NCI-H128 (cell line): ENCODE data around the gene PDGFA.

ENCODE experiments used
- DNase-seq: peaks from one replicate; lab custom pipeline; 2025; ENCODE audit not compliant: unreplicated experiment; lab: John Stamatoyannopoulos, UW

The PDGFA gene

GRCh38 chr7:475425-475728, 44.3 kb downstream of the PDGFA start:
- no peak for DNase-seq

- DNase-seq: no peak
These were observed 44.8 kb downstream of the PDGFA start for GRCh38 chr7:474605-475424.

GRCh38 chr7:473870-474604, 45.6 kb downstream of the PDGFA start:
- DNase-seq: no peak

- DNase-seq: no peak
These were observed 46.4 kb downstream of the PDGFA start for GRCh38 chr7:473211-473734.

GRCh38 chr7:472640-472957, 47.0 kb downstream of the PDGFA start:
- no peak for DNase-seq

GRCh38 chr7:471866-472639, 47.6 kb downstream of the PDGFA start:
- DNase-seq: no peak

GRCh38 chr7:471191-471865, 48.3 kb downstream of the PDGFA start:
- no peak for DNase-seq

GRCh38 chr7:469563-469961, 50.1 kb downstream of the PDGFA start:
- no peak for DNase-seq

- DNase-seq: no peak
These were observed 50.7 kb downstream of the PDGFA start for GRCh38 chr7:468681-469562.

- DNase-seq: no peak
These were observed 51.6 kb downstream of the PDGFA start for GRCh38 chr7:467856-468545.

GRCh38 chr7:467393-467828, 52.2 kb downstream of the PDGFA start:
- no peak for DNase-seq

GRCh38 chr7:466465-467191, 53.0 kb downstream of the PDGFA start:
- DNase-seq: no peak

- no peak for DNase-seq
These were observed 53.8 kb downstream of the PDGFA start for GRCh38 chr7:465710-466400.

GRCh38 chr7:464454-465401, 54.9 kb downstream of the PDGFA start:
- DNase-seq: no peak

GRCh38 chr7:463817-464453, 55.7 kb downstream of the PDGFA start:
- no peak for DNase-seq

GRCh38 chr7:463362-463781, 56.3 kb downstream of the PDGFA start:
- no peak for DNase-seq
